Measurements from ENCODE around the gene PAK4. TPM values are rescaled to one million over a fixed set of nuclear protein-coding genes. Genes with fewer than 3 reads are reported as not detected.
A peak's percentile ranks its signal among the peaks of the same experiment; 100 is the strongest.
"Not testable (repeated sequence)": the region's sequence is repeated elsewhere in the genome, so short reads cannot be mapped to it uniquely, and the experiment has no call there.

The PAK4 gene
- total RNA-seq, 1 donor from 2014 or later = 73.9 TPM

DNA sequence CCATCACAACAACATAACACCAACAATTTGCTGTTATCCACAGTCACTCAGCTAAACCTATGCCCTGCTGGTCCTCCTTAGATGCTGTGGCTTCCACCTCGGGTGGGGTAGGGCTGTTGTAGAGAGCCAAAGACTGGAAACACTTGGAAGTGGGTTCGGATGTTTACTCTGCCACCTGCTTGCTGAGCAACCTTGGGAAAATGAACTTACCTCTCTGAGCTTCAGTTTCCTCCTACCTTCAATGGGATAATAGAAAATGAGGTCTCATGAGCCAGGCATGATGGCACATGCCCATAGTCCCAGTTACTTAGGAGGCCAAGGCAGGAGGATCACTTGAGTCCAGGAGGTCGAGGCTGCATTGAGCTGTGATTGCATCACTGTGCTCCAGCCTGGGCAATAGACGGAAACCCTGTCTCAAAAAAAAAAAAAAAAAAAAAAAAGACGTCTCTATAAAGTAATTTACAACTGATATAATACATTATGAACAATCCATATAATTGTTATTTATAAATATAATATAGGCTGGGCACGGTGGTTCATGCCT is 81.8 kb downstream of the PAK4 start:
- H3K36me3 Mint-ChIP-seq (ENCODE audit: insufficient read depth) = no peaks in the 10 kb centered on the region
- peaks cover 26% of the 10 kb centered on the region for H3K27me3 Mint-ChIP-seq
- H3K4me1 Mint-ChIP-seq (ENCODE audit: low read depth) = peaks cover 8% of the 10 kb centered on the region
- TF ChIP-seq, protein P1, sequence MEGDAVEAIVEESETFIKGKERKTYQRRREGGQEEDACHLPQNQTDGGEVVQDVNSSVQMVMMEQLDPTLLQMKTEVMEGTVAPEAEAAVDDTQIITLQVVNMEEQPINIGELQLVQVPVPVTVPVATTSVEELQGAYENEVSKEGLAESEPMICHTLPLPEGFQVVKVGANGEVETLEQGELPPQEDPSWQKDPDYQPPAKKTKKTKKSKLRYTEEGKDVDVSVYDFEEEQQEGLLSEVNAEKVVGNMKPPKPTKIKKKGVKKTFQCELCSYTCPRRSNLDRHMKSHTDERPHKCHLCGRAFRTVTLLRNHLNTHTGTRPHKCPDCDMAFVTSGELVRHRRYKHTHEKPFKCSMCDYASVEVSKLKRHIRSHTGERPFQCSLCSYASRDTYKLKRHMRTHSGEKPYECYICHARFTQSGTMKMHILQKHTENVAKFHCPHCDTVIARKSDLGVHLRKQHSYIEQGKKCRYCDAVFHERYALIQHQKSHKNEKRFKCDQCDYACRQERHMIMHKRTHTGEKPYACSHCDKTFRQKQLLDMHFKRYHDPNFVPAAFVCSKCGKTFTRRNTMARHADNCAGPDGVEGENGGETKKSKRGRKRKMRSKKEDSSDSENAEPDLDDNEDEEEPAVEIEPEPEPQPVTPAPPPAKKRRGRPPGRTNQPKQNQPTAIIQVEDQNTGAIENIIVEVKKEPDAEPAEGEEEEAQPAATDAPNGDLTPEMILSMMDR (IDR thresholded peaks at IDR 0.05; ENCODE audit: unreplicated experiment) = no peak
- no peaks in the 10 kb centered on the region for H3K9me3 Mint-ChIP-seq (ENCODE audit: low read depth)
- DNase-seq (ENCODE audit: low spot score, unreplicated experiment) = no peak
- H3K4me3 Mint-ChIP-seq (ENCODE audit: low read depth) = no peak overlapping the region
- no peak overlapping the region for H3K27ac Mint-ChIP-seq

DNA sequence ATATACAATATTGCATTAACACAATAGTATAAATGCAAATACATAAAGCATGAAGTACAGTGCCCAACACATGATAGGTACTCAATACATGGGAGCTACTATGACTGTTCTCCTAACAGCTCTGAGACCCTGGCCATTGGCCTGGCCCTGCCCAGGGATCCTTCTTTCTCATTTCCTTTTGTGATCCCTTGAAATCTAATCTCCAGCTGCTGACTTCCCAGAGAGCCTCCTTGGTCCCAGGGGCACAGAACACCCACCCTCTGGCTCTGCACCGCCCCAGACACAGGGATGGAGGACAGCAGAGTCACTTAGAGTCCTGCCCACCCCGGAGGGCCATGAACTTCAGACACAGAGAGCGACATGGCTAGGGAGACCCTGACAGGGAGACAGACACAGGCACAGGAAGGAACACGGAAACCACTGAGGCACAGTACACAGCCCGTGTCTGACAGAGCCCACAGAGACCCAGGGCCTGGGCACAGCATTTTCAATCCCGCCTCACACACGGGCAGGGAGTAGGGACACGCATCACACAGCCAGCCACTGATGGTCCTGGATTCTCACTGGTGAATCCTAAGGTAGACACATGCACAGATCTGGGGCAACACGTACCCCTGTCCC is 82.7 kb downstream of the PAK4 start:
- peak overlapping the region; percentile 19 for H3K27ac Mint-ChIP-seq
- peaks cover 8% of the 10 kb centered on the region for H3K4me1 Mint-ChIP-seq (ENCODE audit: low read depth)
- TF ChIP-seq, protein P1 (IDR thresholded peaks at IDR 0.05; ENCODE audit: unreplicated experiment) = no peak
- no peaks in the 10 kb centered on the region for H3K9me3 Mint-ChIP-seq (ENCODE audit: low read depth)
- H3K4me3 Mint-ChIP-seq (ENCODE audit: low read depth) = no peak overlapping the region
- H3K36me3 Mint-ChIP-seq (ENCODE audit: insufficient read depth) = no peaks in the 10 kb centered on the region
- H3K27me3 Mint-ChIP-seq = peaks cover 20% of the 10 kb centered on the region
- no peak for DNase-seq (ENCODE audit: low spot score, unreplicated experiment)

DNA sequence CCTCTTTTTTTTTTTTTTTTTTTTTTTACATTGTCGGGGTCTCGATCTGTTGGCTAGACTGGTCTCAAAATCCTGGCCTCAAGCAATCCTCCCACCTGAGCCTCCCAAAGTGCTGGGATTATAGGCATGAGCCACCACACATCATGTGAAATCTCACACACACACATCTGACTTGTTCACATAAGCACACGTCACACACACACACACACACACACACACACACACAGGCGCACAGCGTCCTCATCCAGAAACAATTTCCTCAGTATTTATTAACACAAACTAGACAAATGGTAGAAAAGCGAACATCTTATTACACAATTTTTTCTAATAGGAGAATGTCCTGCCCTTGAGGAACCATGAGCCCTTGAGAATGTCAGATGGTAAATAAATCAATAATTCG is 83.6 kb downstream of the PAK4 start:
- H3K4me1 Mint-ChIP-seq (ENCODE audit: low read depth) = peaks cover 8% of the 10 kb centered on the region
- no peak overlapping the region for H3K4me3 Mint-ChIP-seq (ENCODE audit: low read depth)
- H3K27ac Mint-ChIP-seq = peak overlapping the region; percentile 17
- peaks cover 18% of the 10 kb centered on the region for H3K27me3 Mint-ChIP-seq
- DNase-seq (ENCODE audit: low spot score, unreplicated experiment) = no peak
- TF ChIP-seq, protein P1 (IDR thresholded peaks at IDR 0.05; ENCODE audit: unreplicated experiment) = no peak
- H3K36me3 Mint-ChIP-seq (ENCODE audit: insufficient read depth) = no peaks in the 10 kb centered on the region
- no peaks in the 10 kb centered on the region for H3K9me3 Mint-ChIP-seq (ENCODE audit: low read depth)

DNA sequence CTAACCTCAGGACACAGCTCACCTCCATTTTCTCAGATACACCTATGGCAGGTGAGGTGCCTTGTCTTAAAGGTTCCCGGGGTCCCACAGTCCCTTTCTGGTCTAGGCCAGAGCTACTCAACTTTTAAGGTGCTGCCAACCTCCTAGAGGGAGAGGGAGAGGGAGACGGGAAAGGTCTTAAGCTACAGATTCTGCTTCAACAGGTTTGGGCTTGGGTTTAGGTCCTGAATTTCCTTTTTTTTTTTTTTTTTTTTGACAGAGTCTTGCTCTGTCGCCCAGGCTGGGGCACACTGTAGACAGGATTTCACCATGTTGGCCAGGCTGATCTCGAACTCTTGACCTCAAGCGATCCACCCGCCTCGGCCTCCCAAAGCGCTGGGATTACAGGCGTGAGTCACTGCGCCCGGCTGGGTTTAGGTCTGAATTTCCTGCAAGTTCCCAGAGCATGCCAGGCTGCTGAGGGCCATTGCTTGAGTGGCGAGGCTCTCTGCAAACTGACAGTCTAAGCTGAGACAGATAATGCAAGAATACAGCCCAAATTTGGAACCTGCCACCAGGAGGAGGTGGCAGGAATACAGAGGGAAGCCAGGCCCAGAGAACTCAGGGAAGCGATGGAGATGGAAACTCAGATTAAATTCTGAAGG is 86.3 kb downstream of the PAK4 start:
- Mint-ChIP-seq H3K36me3 (ENCODE audit: insufficient read depth) (no peaks in the 10 kb centered on the region), H3K4me1 (ENCODE audit: low read depth) (peaks cover 5% of the 10 kb centered on the region), H3K27me3 (peaks cover 19% of the 10 kb centered on the region), H3K9me3 (ENCODE audit: low read depth) (peaks cover under 1% of the 10 kb centered on the region), H3K4me3 (ENCODE audit: low read depth) (no peak overlapping the region), H3K27ac (no peak overlapping the region)
- TF ChIP-seq, protein P1 (IDR thresholded peaks at IDR 0.05; ENCODE audit: unreplicated experiment) = no peak
- no peak for DNase-seq (ENCODE audit: low spot score, unreplicated experiment)

DNA sequence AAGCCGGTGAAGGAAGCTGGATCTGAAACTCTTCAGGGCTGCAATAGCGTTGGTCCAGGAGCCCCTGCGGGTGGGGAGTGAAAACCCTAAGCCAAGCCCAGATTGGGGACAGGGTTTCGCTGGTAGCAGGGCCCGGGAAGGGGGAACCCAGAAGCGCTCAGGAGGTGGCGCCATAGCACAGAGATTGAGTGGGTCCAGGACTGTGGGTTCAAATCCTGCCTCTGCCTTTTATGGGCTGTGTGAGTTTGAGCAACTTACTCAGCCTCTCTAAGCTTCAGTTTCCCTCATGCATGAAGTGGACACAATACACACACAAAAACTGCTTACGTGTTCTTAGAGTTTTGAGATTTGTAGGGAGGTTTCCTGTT is 86.8 kb downstream of the PAK4 start:
- TF ChIP-seq, protein P1 (IDR thresholded peaks at IDR 0.05; ENCODE audit: unreplicated experiment) = peak; percentile 21
- Mint-ChIP-seq H3K27ac (no peak overlapping the region), H3K9me3 (ENCODE audit: low read depth) (peaks cover 5% of the 10 kb centered on the region), H3K27me3 (peaks cover 24% of the 10 kb centered on the region), H3K4me1 (ENCODE audit: low read depth) (peaks cover 5% of the 10 kb centered on the region), H3K4me3 (ENCODE audit: low read depth) (no peak overlapping the region), H3K36me3 (ENCODE audit: insufficient read depth) (no peaks in the 10 kb centered on the region)
- no peak for DNase-seq (ENCODE audit: low spot score, unreplicated experiment)

DNA sequence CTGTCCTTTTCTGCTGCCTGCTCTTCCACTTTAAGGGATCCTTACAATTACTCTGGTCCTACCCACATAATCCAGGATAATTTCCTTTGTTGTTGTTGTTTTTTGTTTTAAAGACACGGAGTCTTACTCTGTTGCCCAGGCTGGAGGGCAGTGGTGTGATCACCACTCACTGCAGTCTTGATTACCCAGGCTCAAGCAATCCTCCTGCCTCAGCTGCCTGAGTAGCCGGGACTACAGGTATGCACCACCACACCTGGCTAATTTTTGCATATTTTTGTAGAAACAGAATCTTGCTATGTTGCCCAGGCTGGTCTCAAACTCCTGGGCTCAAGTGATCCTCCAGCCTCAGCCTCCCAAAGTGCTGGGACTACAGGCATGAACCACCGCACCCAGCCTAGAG is 89.7 kb downstream of the PAK4 start:
- H3K27ac Mint-ChIP-seq; H3K9me3 Mint-ChIP-seq (ENCODE audit: low read depth); DNase-seq (ENCODE audit: low spot score, unreplicated experiment); H3K36me3 Mint-ChIP-seq (ENCODE audit: insufficient read depth); H3K4me1 Mint-ChIP-seq (ENCODE audit: low read depth); H3K4me3 Mint-ChIP-seq (ENCODE audit: low read depth): not testable (repeated sequence)
- H3K27me3 Mint-ChIP-seq = peaks cover 36% of the 10 kb centered on the region
